GM18498 (cell line): ENCODE results near the gene POU1F1.
"Not testable (repeated sequence)": the region's sequence is repeated elsewhere in the genome, so short reads cannot be mapped to it uniquely, and the experiment has no call there.

ENCODE experiments used
- ATAC-seq: cut with Tn5 transposase; IDR thresholded peaks from one replicate; pipeline ENCODE4 v1.9.1; 2021; ENCODE audit warnings: mild to moderate bottlenecking, moderate library complexity; ENCODE audit not compliant: unreplicated experiment

Gene POU1F1, protein sequence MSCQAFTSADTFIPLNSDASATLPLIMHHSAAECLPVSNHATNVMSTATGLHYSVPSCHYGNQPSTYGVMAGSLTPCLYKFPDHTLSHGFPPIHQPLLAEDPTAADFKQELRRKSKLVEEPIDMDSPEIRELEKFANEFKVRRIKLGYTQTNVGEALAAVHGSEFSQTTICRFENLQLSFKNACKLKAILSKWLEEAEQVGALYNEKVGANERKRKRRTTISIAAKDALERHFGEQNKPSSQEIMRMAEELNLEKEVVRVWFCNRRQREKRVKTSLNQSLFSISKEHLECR

DNA sequence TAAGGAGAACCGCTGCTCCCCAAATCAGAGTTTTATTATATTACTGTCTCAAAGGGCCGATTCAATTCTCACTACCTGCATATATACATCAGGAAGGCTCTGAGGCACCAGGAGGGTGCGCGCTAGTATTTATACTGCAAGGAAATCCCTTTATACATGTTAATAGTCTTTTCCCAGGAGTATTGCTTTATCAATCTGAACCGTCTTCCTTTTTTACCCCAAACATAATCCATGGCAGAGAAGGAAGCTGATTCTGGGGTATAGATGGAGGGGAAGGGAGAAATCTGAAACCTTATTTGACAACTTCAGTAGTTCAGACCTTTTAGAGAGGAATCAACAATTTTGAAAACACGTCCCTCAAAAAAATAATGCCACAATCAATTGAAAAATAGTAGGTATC lies at the start of gene POU1F1:
Gene POU1F1, minus strand, starts transcription at position 101 of the 400 bp plus-strand sequence. CDS start 122 bp downstream, outside the sequence.
- ATAC-seq = no peak

DNA sequence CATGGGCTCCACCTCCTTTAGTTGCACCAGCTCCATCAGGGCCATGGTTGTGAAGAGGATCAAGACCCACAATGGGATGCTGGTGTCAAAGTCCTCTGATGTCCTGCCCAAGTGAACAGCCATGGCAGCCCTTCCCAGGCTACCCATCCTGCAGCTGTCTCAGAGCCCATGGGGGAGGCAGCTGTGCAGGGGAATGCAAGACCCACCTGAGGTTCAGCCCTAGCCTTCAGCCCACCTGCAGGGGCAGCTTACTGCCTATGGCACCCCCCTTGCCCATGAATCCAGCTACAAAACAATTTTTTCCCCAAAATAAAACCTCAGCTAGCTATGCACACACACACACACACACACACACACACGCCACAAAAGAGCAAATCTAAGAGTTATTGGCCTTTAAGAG lies 48.2 kb upstream of the POU1F1 start:
- no peak for ATAC-seq

DNA sequence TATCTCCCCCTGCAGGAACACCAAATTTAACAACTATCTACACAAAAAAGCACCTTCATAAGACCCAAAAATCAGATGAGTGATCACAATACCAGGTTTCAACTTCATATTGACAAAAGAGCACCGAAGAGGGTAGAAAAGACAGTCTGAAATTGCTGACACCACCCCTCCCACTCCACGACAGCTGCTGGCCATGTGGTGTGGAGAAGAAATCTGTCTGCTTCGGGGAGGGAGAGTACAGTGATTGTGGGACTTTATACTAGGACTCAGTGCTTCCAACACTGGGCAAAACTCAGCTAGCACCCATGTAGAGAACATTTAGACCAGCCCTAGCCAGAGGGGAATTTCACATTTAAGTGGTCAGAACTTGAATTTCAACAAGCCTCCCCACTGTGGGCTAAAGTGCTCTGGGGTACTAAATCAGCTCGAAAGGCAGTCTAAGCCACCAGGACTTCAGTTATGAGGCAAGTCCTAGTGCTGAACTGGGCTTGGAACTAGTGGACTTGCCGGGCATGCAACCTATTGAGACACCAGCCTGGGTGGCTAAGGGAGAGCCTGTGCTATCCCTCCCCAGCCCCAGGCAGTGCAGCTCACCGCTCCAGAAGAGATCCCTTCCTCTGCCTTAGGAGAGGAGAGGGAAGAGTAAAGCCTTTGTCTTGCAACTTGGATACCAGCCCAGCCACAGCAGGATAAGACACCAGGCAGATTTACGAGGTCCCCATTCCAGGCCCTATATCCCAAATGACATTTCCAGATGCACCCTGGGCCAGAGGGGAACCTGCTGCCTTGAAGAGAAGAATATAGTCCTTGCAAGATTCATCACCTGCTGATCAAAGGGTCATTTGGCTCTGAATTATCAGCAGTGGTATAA lies 44.6 kb upstream of the POU1F1 start:
- ATAC-seq = no peak

GRCh38 chr3:87318617-87319021 lies 42.2 kb upstream of the POU1F1 start:
- no peak for ATAC-seq

- no peak for ATAC-seq
Observed at GRCh38 chr3:87317779-87318178, 41.4 kb upstream of the POU1F1 start.

GRCh38 chr3:87313641-87314040 lies 37.3 kb upstream of the POU1F1 start:
- ATAC-seq = no peak

DNA sequence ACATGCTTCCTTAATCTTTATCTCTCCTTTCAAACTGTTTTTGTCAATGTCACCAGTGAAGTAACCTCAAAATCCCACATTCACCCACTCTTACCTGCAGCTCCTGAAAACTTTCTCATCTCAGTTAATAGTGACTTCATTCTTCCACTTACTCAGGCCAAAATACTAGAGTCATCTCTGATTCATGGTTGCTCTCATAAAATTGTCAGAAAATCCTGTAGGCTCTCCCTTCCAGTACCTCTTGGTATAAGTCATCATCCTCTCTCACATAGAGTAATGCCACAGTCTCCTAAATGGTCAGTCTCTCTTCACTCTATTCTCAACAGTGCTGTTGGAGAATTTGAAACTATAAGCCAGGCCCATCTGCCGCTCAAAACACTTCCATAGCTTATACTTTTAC lies 34.9 kb upstream of the POU1F1 start:
- ATAC-seq = no peak

DNA sequence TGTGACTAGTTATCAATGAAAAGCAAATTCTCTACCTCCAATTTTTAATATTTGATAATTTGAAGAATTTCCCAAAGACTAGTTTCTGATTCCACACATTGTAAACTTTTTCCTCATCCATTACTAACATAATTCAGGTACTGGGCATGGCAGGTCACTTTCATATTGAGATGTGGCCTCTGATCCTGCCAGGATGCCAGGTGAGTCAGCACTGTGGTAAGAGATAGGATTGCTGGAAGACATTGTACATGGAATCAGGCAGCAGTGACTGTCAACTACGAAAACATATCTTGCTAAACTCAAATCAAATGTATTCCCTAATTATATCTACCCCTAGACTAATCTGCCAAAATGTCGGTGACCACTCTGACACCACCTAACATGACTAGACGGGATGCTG lies 33.2 kb upstream of the POU1F1 start:
- no peak for ATAC-seq

DNA sequence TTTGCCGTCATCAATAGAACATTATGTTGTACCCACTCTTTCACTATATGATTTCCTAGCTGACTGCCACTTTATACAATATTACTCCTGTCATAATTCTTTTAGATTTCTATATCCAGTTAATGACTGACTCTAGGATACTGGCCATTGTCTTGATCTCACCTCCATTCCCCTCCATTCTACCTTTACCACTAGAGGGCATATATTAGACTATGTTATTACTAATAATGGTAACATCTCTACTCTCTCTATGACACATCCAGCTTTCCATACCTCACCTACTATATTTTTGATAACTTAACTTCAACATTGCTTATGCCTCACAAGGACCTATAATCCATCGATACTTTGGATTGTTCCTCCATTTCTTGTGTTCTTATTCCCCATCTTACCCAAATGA lies 31.4 kb upstream of the POU1F1 start:
- ATAC-seq = peak; percentile 61

GRCh38 chr3:87305517-87305916 lies 29.1 kb upstream of the POU1F1 start:
- no peak for ATAC-seq

DNA sequence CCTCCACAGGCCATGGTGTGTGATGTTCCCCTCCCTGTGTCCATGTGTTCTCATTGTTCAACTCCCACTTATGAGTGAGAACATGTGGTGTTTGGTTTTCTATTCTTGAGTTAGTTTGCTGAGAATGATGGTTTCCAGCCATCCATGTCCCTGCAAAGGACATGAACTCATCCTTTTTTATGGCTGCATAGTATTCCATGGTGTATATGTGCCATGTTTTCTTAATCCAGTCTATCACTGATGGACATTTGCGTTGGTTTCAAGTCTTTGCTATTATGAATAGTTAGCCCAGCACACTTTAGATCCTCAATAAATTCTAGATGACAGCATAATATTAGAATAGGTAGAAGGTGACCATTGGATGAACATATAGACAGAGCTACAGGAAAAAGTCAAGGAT lies 28.6 kb upstream of the POU1F1 start:
- not testable (repeated sequence) for ATAC-seq

GRCh38 chr3:87298111-87298718 lies 21.8 kb upstream of the POU1F1 start:
- peak; percentile 85 for ATAC-seq

- no peak for ATAC-seq
Observed at GRCh38 chr3:87288446-87288845, 12.1 kb upstream of the POU1F1 start.

GRCh38 chr3:87287011-87287410 lies 10.6 kb upstream of the POU1F1 start:
- ATAC-seq = peak; percentile 50

DNA sequence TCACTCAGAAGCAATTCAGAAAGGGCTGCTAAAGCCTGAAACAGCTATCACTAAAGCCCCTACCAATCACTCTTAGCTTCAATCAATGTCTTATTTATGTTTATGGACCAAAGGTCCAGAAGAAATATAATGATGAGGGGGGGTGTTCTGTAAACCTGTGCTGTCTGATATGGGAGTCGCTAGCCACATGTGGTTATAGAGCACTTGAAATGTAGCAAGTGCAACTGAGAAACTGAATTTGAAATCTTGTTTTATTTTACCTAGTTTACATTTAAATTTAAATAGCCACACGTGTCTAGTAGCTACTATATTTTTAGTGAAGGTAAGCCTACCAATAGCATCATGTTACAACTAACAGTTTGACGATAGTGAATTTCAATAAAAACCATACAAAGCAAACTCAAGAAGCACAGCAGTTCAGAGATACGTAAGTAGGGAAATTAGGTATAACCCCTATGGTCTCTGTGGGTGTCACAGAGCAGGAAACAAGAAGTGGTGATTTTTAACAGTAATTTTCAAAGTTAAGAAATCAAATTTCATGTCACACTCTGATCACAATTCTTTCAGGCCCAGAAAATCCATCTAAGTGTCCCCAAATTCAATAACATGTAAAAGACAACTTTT lies 3.6 kb downstream of the POU1F1 start:
- peak; percentile 89 for ATAC-seq

DNA sequence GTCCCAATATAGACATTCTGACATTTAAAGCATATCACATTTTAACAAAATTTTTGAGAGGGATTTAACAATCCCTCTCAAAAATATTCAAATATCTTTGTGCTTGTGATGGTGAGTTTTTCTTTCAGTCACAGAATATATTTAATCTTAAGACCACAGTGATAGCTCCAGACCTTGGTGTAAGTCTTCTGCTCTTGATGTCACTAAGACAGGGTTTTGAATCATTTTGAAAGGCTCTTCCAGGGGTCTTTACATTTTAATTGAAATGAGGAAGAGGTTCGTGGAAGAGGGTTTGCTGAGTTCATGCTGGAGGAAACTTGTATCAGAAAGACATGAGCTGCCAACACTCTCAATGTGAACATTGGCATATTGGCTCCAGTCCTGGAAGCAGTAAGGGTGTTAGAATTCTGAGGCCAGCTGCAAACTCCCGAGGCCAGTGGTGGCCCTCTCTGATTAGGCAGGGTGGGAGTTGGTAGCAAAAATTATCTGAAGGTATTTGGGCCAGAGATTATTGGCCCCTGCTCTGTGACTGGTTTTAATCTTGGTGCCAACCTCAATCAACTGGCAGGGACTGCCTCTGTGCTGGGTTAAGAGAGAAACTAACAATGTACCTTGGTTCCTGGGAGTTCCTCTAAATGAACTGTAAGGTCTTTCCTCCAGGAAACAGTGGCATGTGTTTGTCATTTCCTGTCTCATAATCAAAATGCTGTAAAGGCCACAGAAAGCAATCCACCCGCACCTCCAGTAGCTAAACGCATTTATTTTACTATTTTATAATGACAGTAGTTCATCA lies 5.3 kb downstream of the POU1F1 start:
- ATAC-seq = no peak

DNA sequence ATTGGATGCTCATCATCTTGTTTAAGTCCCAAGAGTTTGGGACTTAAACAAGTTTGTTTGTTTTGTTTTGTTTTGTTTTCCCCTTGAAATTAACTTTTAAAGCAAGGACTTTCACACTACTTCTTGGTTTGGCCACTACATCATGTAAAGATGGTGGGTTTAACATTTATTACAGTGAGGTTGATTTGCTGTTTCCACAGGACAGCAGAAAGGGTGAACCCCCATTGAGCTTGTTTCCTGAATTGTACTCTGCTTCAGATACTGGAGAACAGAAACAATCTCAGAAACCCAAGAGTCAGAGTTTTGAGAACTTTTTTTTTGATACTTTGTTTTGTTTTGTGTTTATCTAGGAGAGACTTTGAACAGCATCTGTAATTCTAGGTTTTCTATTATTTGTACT lies 6.7 kb downstream of the POU1F1 start:
- ATAC-seq = no peak

- ATAC-seq = no peak
Observed at GRCh38 chr3:87268646-87269211, 7.7 kb downstream of the POU1F1 start.

DNA sequence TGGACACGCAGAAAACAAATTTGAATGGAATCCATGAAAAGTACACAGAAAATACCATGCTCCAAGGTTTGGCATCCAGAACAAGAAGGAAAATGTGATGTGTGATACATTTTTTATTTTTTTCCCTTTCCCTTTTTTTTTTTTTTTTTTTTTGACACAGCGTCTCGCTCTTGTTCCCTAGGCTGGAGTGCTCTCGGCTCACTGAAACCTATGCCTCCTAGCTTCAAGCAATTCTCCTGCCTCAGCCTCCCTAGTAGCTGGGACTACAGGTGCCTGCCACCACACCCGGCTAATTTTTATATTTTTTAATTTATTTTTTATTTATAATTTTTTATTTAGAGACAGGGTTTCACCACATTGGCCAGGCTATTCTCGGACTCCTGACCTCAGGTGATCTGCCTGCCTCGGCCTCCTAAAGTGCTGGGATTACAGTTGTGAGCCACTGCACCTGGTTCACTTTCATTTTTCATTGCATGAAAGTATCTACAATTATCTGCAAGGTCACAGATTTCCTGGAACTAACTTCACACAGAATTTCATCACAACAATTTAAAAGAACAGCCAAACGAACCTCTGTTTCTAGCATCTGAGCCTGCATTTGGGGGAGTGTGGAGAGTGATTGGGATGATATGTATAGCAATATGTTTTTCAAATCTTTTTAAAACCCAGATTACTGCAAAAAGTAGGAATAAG lies 8.3 kb downstream of the POU1F1 start:
- no peak for ATAC-seq

DNA sequence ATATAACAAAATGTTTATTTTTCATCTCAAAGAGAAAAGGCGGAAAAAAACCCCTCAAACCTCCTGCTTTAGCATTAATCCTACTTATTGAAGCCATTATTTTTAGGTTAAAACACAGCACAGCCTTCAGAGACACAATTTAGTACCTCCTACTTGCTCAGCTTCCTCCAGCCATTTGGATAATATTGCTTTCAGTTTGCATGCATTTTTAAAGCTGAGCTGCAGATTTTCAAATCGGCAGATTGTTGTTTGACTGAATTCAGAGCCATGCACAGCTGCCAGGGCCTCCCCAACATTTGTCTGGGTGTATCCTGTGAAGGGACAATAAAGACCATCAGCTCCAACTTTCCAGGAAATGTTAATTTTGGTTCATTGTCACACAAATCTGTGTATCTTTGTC lies 14.5 kb downstream of the POU1F1 start:
- no peak for ATAC-seq
